ENCODE results near the gene SMYD3. TPM values are rescaled to one million over a fixed set of nuclear protein-coding genes. Genes with fewer than 3 reads are reported as not detected.

Gene SMYD3
- total RNA-seq, 4 donors from 2014 or later, result 15.6 to 21.1 (median 18.4) TPM

- TF ChIP-seq CTCF (IDR thresholded peaks at IDR 0.05; ENCODE audit: low read depth), result no peak
Measured at GRCh38 chr1:246417152-246417812, 89.8 kb downstream of the SMYD3 start.

GRCh38 chr1:246416261-246416660, 90.8 kb downstream of the SMYD3 start:
- TF ChIP-seq CTCF (IDR thresholded peaks at IDR 0.05; ENCODE audit: low read depth), result no peak

- no peak for TF ChIP-seq CTCF (IDR thresholded peaks at IDR 0.05; ENCODE audit: low read depth)
Measured at GRCh38 chr1:246415028-246415427, 92.1 kb downstream of the SMYD3 start.

- TF ChIP-seq CTCF (IDR thresholded peaks at IDR 0.05; ENCODE audit: low read depth), result no peak
Measured at GRCh38 chr1:246413430-246413829, 93.6 kb downstream of the SMYD3 start.

GRCh38 chr1:246404078-246404477, 103.0 kb downstream of the SMYD3 start:
- no peak for TF ChIP-seq CTCF (IDR thresholded peaks at IDR 0.05; ENCODE audit: low read depth)

GRCh38 chr1:246398126-246398813, 108.8 kb downstream of the SMYD3 start:
- TF ChIP-seq CTCF (IDR thresholded peaks at IDR 0.05; ENCODE audit: low read depth), result no peak

- TF ChIP-seq CTCF (IDR thresholded peaks at IDR 0.05; ENCODE audit: low read depth), result no peak
Measured at GRCh38 chr1:246397046-246397445, 110.0 kb downstream of the SMYD3 start.
